GM12878 (cell line): ENCODE measurements around the gene DMBX1. TPM values are rescaled to one million over a fixed set of nuclear protein-coding genes. Genes with fewer than 3 reads are reported as not detected.

ENCODE experiments used
- ATAC-seq: fragments of 200-7000 bp; cut with Tn5 transposase; 3 replicates; pipeline ENCODE4 v1.9.1; 2020; ENCODE audit warnings: mild to moderate bottlenecking, moderate library complexity
- BruUV-seq: library from RNA; stranded (reverse); fragments of 400-500 nt; replicated peaks from 2 replicates; lab custom pipeline; 2021; lab: Mats Ljungman, UMichigan
- CTCF ChIA-PET: fragments of 300-600 bp; sonication (Branson Sonifier 250); formaldehyde crosslinking; extraction: SDS; loops from one replicate; lab custom pipeline; 2021; ENCODE audit warnings: inconsistent platforms; lab: Yijun Ruan, JAX
- POLR2A ChIA-PET: fragments of 350-600 bp; formaldehyde crosslinking; extraction: SDS; loops from one replicate; lab custom pipeline; 2021; ENCODE audit warnings: inconsistent platforms; lab: Charles Lee
- RAD21 ChIA-PET: fragments of 300-600 bp; sonication (Branson Sonifier 250); formaldehyde crosslinking; loops from one replicate; lab custom pipeline; 2023; ENCODE audit warnings: antibody characterized with exemption; ENCODE audit not compliant: unreplicated experiment; lab: Charles Lee
- SMC1A ChIA-PET: fragments of 300-600 bp; sonication (Branson Sonifier 250); formaldehyde crosslinking; loops from one replicate; lab custom pipeline; 2023; ENCODE audit not compliant: unreplicated experiment, uncharacterized antibody; lab: Charles Lee
- DNase-seq: peaks from one replicate; pipeline ENCODE4 v3.0.0-alpha.2; 2011; ENCODE audit warnings: low read depth, low spot score
- FAIRE-seq: peaks from 3 replicates; lab custom pipeline; 2011; peaks lifted over from hg19 to GRCh38; lab: Jason Lieb, UNC
- H2AFZ ChIP-seq: 2 replicates; pipeline ENCODE4 v1.6.0; 2011; ENCODE audit warnings: low read depth, low read length, control low read depth; ENCODE audit not compliant: control insufficient read depth
- H3K27ac ChIP-seq: 2 replicates; pipeline ENCODE4 v1.5.1; 2011; ENCODE audit warnings: control low read depth; ENCODE audit not compliant: control insufficient read depth, insufficient read depth
- H3K27me3 ChIP-seq, 2 experiments: replicated peaks in 1 of 2; 2 replicates each; pipeline versions ENCODE4 v1.6.0 to v1.6.1; 2011; ENCODE audit warnings: low read length in 1 of 2; ENCODE audit not compliant: control insufficient read depth in 2 of 2, insufficient read depth in 2 of 2
- H3K36me3 ChIP-seq, 2 experiments: 2 replicates each; pipeline ENCODE4 v1.5.1; 2011; ENCODE audit warnings: low read length in 1 of 2; ENCODE audit not compliant: control insufficient read depth in 2 of 2, insufficient read depth in 2 of 2
- H3K4me1 ChIP-seq: 2 replicates; pipeline ENCODE4 v1.6.1; 2011; ENCODE audit warnings: mild to moderate bottlenecking, low read length, moderate library complexity, mixed read lengths; ENCODE audit not compliant: control insufficient read depth, insufficient read depth
- H3K4me2 ChIP-seq: 2 replicates; pipeline ENCODE4 v1.6.0; 2011; ENCODE audit warnings: control low read depth; ENCODE audit not compliant: control insufficient read depth, insufficient read depth
- H3K4me3 ChIP-seq: fragments of 200-600 bp; sonication (generic); 2 replicates; pipeline ENCODE4 v1.5.1; 2016
- H3K79me2 ChIP-seq: 2 replicates; pipeline ENCODE4 v1.6.0; 2011; ENCODE audit warnings: low read length; ENCODE audit not compliant: control insufficient read depth, insufficient read depth
- H3K9ac ChIP-seq: 2 replicates; pipeline ENCODE4 v1.8.0; 2011; ENCODE audit warnings: low read length, control low read depth, mixed read lengths; ENCODE audit not compliant: control insufficient read depth, insufficient read depth
- H3K9me3 ChIP-seq: replicated peaks from 3 replicates; pipeline ENCODE4 v1.5.1; 2011; ENCODE audit warnings: mild to moderate bottlenecking, low read length; ENCODE audit not compliant: control insufficient read depth, insufficient read depth
- H4K20me1 ChIP-seq: 2 replicates; pipeline ENCODE4 v1.6.0; 2011; ENCODE audit not compliant: control insufficient read depth, insufficient read depth
- ATF3 ChIP-seq: IDR thresholded peaks from 2 replicates; pipeline ENCODE4 v1.6.1; 2011; ENCODE audit warnings: low read depth, mild to moderate bottlenecking, low read length, moderate library complexity, borderline replicate concordance; ENCODE audit errors: extremely low read depth
- BHLHE40 ChIP-seq, 2 experiments: fragments of 450-650 bp in 1 of 2; IDR thresholded peaks; 2 replicates each; pipeline ENCODE4 v1.6.1; 2011 to 2017; ENCODE audit warnings: low read depth in 2 of 2, borderline replicate concordance in 1 of 2, improper control_type of control experiment in 1 of 2, low read length in 1 of 2, mild to moderate bottlenecking in 1 of 2
- BRCA1 ChIP-seq: IDR thresholded peaks from 2 replicates; pipeline ENCODE4 v1.6.1; 2011; ENCODE audit warnings: low read depth, low read length, improper control_type of control experiment
- ESRRA ChIP-seq: IDR thresholded peaks from 2 replicates; pipeline ENCODE4 v1.6.1; 2012; ENCODE audit warnings: mild to moderate bottlenecking, low read length, improper control_type of control experiment
- HDAC6 ChIP-seq: fragments of 200-600 bp; sonication (generic); IDR thresholded peaks from one replicate; pipeline ENCODE4 v1.8.0; 2017; ENCODE audit warnings: antibody characterized with exemption; ENCODE audit not compliant: unreplicated experiment
- MAX ChIP-seq: IDR thresholded peaks from 2 replicates; pipeline ENCODE4 v1.6.1; 2012; ENCODE audit warnings: low read depth, low read length, improper control_type of control experiment
- MEF2B ChIP-seq: fragments of 450-650 bp; IDR thresholded peaks from 2 replicates; pipeline ENCODE4 v1.6.1; 2018; ENCODE audit warnings: mild to moderate bottlenecking, moderate library complexity; ENCODE audit not compliant: partially characterized antibody, poor library complexity, severe bottlenecking
- NKRF ChIP-seq: fragments of 450-650 bp; conservative IDR thresholded peaks from 2 replicates; pipeline ENCODE4 v1.6.1; 2017; ENCODE audit warnings: mild to moderate bottlenecking, moderate library complexity
- PAX8 ChIP-seq: fragments of 450-650 bp; IDR thresholded peaks from 2 replicates; pipeline ENCODE4 v1.6.1; 2017; ENCODE audit warnings: mild to moderate bottlenecking, moderate library complexity
- RBBP5 ChIP-seq: fragments of 200-600 bp; sonication (generic); conservative IDR thresholded peaks from 2 replicates; pipeline ENCODE4 v1.6.1; 2016
- SKIL ChIP-seq: fragments of 450-650 bp; IDR thresholded peaks from 2 replicates; pipeline ENCODE4 v1.6.1; 2017; ENCODE audit warnings: mild to moderate bottlenecking, low read depth, inconsistent platforms; ENCODE audit not compliant: poor library complexity, severe bottlenecking
- STAT1 ChIP-seq: fragments of 450-650 bp; conservative IDR thresholded peaks from 2 replicates; pipeline ENCODE4 v1.6.1; 2014; ENCODE audit warnings: antibody characterized with exemption, mild to moderate bottlenecking
- ZBED1 ChIP-seq: IDR thresholded peaks from 2 replicates; pipeline ENCODE4 v1.6.1; 2016; ENCODE audit warnings: borderline replicate concordance
- ZBTB40 ChIP-seq: fragments of 450-650 bp; IDR thresholded peaks from 2 replicates; pipeline ENCODE4 v1.6.1; 2016; ENCODE audit warnings: mild to moderate bottlenecking, moderate library complexity, borderline replicate concordance
- ZNF207 ChIP-seq: fragments of 450-650 bp; IDR thresholded peaks from 2 replicates; pipeline ENCODE4 v1.6.1; 2014; ENCODE audit warnings: antibody characterized with exemption, mild to moderate bottlenecking, borderline replicate concordance
- ZNF274 ChIP-seq: IDR thresholded peaks from one replicate; pipeline ENCODE4 v1.8.0; 2011; ENCODE audit not compliant: insufficient read length, insufficient read depth
- WGBS: methylation state at CpG from one replicate; pipeline ENCODE4 v1.1.6; 2016; ENCODE audit warnings: low lambda C conversion rate; ENCODE audit not compliant: insufficient replicate concordance, insufficient coverage; ENCODE audit errors: missing lambda C conversion rate; 5-methylcytosine and 5-hydroxymethylcytosine counted together
- in situ Hi-C: fragments of 300-500 bp; cut with MboI; formaldehyde crosslinking; loops from 9 replicates; pipeline ENCODE4 v1.14.3; 2018; ENCODE audit warnings: mixed read lengths
- intact Hi-C: fragments of 100-400 bp; cut with micrococcal nuclease; formaldehyde crosslinking; loops from one replicate; pipeline ENCODE4 v1.14.2; 2022; ENCODE audit not compliant: unreplicated experiment
- polyA plus RNA-seq, 11 experiments: library from polyadenylated mRNA; depleted of rRNA in 4 of 11; unstranded in 6 of 11; stranded (reverse) in 5 of 11; fragments of >200 nt; fragmentation: Nextera tagmentation in 4 of 11; fragmentation: Illumina TruSeq in 1 of 11; extraction: Ambion mirVana in 4 of 11; extraction: Trizol in 1 of 11; gene quantifications; 1 replicate in 1 of 11; 2 replicates in 10 of 11; pipeline versions ENCODE4 v1.2.1 to v1.2.3, GENCODE V29; 2011 to 2016; ENCODE audit warnings: inconsistent platforms in 2 of 11, missing spikeins in 2 of 11, low read depth in 1 of 11
- total RNA-seq, 4 experiments: library from RNA; depleted of rRNA in 3 of 4; stranded (reverse); fragments of >200 nt in 3 of 4; fragmentation: Illumina TruSeq in 1 of 4; extraction: Trizol in 1 of 4; gene quantifications; 2 replicates each; pipeline versions ENCODE4 v1.2.1 to v1.2.3, GENCODE V29; 2013 to 2021

Gene DMBX1
- total and polyA plus RNA-seq, 10 of the 15 experiments (the other 5 are each of a cell fraction or from before 2014, with no cell fraction given), result 0.03 TPM; not detected in 9

GRCh38 chr1:46495778-46496177 is 6.1 kb downstream of the DMBX1 start:
- FAIRE-seq (no peak), ATAC-seq (no peak)
- Histone ChIP-seq H2AFZ (no peak overlapping the region), H3K9me3 (no peaks in the 10 kb centered on the region), H3K36me3 (no peaks in the 10 kb centered on the region), H3K4me2 (no peak overlapping the region), H3K9ac (no peak overlapping the region)
- BruUV-seq, result no TSS peak
- WGBS, result 25% methylated on average over 2 of the region's 2 CpGs
- ChIA-PET SMC1A (no interaction called here), POLR2A (no interaction called here)
- intact Hi-C loops (no loop called here), in situ Hi-C loops (no loop called here)
- no peak for TF ChIP-seq MEF2B
- no peak for TF ChIP-seq ZNF207
- TF ChIP-seq ZBTB40, result no peak
- no peak for TF ChIP-seq STAT1
- no peak for TF ChIP-seq BRCA1
- TF ChIP-seq ESRRA, result no peak
- TF ChIP-seq MAX, result no peak
- no peak for TF ChIP-seq HDAC6
- TF ChIP-seq PAX8, result no peak
- no peak for TF ChIP-seq RBBP5
- no peak for TF ChIP-seq SKIL
- no peak for TF ChIP-seq ZBED1
- no peak for TF ChIP-seq ATF3
- no peak for TF ChIP-seq NKRF
- TF ChIP-seq ZNF274, result no peak
- TF ChIP-seq BHLHE40 (IDR thresholded peaks at IDR 0.05; ENCODE audit: borderline replicate concordance in 1 of 2, low read depth in 2 of 2, low read length in 1 of 2), result no peak
- TF ChIP-seq, all 136 proteins: peak for 0
- RAD21 ChIA-PET, result no interaction called here
- Histone ChIP-seq H3K27me3 (peaks cover 15 to 21% of the 10 kb centered on the region in 2 experiments), H3K4me3 (no peak overlapping the region), H3K79me2 (no peaks in the 10 kb centered on the region), H3K27ac (no peak overlapping the region), H4K20me1 (no peaks in the 10 kb centered on the region), H3K4me1 (no peaks in the 10 kb centered on the region)
- CTCF ChIA-PET, result interaction anchor here (1.0 to 2.2 kb wide), 2 partner anchors 18 to 32 kb away, joined by 3 to 5 read pairs; no protein-coding TSS in a partner anchor
- no peak for DNase-seq
